WTC11 (cell line): Measurements from ENCODE around the gene YPEL1.

Experiments
- ARID4B ChIP-seq: sonication (generic); formaldehyde crosslinking; IDR thresholded peaks from 2 replicates; pipeline ENCODE4 v1.8.0; 2023; ENCODE audit warnings: missing genetic modification reagents, mild to moderate bottlenecking, borderline replicate concordance
- CREB1 ChIP-seq: sonication (generic); formaldehyde crosslinking; IDR thresholded peaks from 2 replicates; pipeline ENCODE4 v1.8.0; 2023; ENCODE audit warnings: mild to moderate bottlenecking, missing genetic modification reagents
- CTCF ChIP-seq: fragments of 200-600 bp; IDR thresholded peaks from 2 replicates; pipeline ENCODE4 v1.8.0; 2022; ENCODE audit warnings: antibody characterized with exemption
- NR2C2 ChIP-seq: sonication (generic); formaldehyde crosslinking; IDR thresholded peaks from 2 replicates; pipeline ENCODE4 v1.8.0; 2022; ENCODE audit warnings: mild to moderate bottlenecking, missing genetic modification reagents

- no peak for TF ChIP-seq NR2C2 (CRISPR knock-in tag)
- no peak for TF ChIP-seq CREB1 (CRISPR knock-in tag)
- no peak for TF ChIP-seq ARID4B (CRISPR knock-in tag)
- TF ChIP-seq CTCF, result no peak
Measured at GRCh38 chr22:21734540-21735199, 924 bp downstream of the YPEL1 start.
